ENCODE measurements around the gene RNF103.

Gene RNF103

DNA sequence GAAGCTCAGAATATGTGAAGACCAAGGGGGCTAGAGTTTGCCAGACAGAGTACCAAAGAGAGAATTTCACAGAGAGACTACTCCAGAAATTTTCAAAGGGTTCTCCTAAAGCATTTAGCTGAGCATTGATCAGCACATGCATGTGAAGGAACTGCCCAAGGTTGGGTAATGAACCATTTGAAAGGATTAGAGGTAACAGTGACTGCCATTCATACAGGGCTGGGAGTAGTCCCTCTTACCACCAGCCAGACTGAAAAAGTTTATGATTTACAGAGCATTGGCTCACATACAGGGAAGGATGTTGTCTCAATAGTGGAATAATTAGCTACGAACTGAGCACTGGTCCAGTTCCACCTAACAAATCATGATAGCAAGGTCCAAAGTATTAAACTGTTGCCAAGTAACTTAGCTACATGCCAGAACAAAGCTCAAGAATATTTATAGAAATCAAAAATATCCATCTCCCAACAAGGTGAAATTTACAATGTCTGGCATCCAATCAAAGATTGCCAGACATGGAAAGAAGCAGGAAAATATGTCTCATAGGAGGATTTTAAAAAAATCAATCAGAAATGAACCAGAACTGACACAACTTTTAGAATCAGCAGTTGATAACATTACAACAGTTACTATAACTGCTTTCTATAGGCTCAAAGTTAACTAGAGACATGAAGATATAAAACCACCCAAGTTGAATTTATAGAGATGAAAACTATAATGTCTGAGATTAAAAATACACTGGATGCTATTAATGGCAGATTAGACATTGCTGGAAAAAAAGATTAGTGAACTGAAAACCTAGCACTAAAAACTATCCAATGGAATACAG lies 25.7 kb upstream of the RNF103 start:
- Histone ChIP-seq H3K4me3 (no peak overlapping the region), H3K27ac (no peak overlapping the region)
- TF ChIP-seq, protein P1, sequence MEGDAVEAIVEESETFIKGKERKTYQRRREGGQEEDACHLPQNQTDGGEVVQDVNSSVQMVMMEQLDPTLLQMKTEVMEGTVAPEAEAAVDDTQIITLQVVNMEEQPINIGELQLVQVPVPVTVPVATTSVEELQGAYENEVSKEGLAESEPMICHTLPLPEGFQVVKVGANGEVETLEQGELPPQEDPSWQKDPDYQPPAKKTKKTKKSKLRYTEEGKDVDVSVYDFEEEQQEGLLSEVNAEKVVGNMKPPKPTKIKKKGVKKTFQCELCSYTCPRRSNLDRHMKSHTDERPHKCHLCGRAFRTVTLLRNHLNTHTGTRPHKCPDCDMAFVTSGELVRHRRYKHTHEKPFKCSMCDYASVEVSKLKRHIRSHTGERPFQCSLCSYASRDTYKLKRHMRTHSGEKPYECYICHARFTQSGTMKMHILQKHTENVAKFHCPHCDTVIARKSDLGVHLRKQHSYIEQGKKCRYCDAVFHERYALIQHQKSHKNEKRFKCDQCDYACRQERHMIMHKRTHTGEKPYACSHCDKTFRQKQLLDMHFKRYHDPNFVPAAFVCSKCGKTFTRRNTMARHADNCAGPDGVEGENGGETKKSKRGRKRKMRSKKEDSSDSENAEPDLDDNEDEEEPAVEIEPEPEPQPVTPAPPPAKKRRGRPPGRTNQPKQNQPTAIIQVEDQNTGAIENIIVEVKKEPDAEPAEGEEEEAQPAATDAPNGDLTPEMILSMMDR (IDR thresholded peaks at IDR 0.05), result no peak
- DNase-seq (ENCODE audit: low spot score), result no peak

DNA sequence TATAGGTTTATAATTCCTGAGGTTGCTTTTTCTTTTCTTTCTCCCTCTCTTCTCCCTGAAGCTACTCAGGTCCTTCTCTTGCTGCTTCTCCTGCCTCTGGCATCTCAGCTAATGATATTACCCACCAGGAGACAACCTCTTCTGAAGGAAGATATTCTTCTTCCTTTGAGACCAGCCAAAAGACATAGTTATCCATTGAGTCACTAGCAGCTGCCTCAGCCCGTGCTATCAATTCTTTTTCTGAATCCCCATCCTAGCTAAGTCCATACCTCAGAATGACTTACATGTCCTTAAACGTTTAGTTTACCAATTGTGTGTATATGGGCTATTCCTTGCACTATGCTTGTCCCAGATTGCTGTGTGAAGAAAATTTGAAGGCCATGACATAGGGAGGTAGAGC lies 25.0 kb upstream of the RNF103 start:
- no peak overlapping the region for H3K27ac ChIP-seq
- no peak for DNase-seq (ENCODE audit: low spot score)
- H3K4me3 ChIP-seq, result no peak overlapping the region
- TF ChIP-seq, protein P1 (IDR thresholded peaks at IDR 0.05), result no peak

DNA sequence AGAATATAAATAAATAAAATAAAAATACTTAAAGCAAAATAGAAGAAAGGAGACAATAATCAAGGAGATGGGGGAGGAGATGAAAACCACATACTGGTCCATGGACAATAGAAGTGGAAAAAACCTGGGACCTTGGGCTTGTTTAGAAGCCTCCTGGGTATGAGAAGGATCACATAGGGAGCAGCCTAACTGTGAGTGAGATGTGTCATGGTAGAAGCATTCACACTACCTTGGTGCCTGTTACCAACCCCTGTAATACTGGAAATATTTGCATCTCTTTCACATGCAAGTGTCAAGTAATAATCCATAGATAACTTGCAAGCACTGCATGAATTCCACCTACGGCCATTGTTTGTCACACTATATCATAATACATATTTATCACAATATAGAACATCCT lies 23.2 kb upstream of the RNF103 start:
- no peak overlapping the region for H3K4me3 ChIP-seq
- TF ChIP-seq, protein P1 (IDR thresholded peaks at IDR 0.05), result no peak
- no peak overlapping the region for H3K27ac ChIP-seq

DNA sequence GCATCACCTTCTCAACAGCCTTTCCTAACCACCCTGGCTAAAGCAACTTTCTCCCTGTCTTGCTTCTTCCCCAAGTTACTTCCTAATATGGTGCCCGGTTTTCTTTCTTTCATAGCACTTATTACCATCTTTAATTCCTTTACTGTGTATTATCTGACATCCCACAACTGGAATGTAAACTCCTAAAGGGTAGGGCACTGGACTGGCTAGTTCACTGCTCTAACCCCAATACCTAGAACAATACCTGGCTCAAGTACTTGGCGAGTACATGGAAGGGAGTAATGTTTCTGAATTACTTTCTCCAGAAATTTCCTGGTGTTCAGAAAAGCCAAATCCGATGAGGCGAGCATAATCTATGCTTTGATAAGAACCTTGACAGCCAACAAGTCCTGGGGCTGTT lies 22.7 kb upstream of the RNF103 start:
- TF ChIP-seq, protein P1 (IDR thresholded peaks at IDR 0.05), result no peak
- Histone ChIP-seq H3K4me3 (no peak overlapping the region), H3K27ac (no peak overlapping the region)
- no peak for DNase-seq (ENCODE audit: low spot score)

More for the DNA sequence above, 23.2 kb upstream of the RNF103 start:
- DNase-seq (ENCODE audit: low spot score), result no peak

DNA sequence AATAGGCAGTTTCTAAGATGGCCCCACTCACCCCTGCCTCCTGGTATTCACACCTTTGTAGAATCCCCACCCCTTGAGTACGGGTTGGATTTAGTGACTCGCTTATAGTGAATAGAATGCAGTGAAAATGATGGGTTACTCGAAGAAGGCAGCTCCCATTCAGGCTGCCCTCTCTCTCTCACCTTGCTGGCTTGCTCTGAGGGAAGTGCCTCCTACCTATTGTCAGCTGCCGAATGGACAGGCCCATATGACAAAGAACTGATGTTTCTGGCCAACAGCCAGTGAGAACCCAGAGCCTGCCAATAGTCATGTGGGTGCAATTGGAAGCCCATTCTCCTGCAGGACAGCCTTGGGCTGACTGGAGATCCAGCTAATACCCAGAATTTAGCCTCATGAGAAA lies 22.1 kb upstream of the RNF103 start:
- TF ChIP-seq, protein P1 (IDR thresholded peaks at IDR 0.05), result no peak
- no peak for DNase-seq (ENCODE audit: low spot score)
- Histone ChIP-seq H3K27ac (no peak overlapping the region), H3K4me3 (no peak overlapping the region)

DNA sequence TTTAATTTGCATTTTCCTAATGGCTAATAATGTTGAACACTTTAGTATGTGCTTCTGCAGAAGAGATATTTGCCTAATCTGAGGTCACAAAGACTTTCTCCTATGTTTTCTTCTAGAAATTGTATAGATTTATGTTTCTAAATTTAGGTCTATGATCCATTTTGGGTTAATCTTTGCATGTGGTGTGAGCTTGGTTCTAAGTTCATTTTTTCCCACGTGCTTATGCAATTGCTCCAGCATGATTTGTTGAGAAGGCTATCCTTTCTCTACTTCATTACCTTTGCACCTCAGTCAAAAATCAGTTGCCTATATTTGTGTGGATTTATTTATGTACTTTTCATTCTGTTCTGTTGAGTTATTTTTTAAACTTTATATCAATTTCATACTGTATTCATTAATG lies 15.0 kb upstream of the RNF103 start:
- TF ChIP-seq, protein P1 (IDR thresholded peaks at IDR 0.05), result no peak
- no peak for DNase-seq (ENCODE audit: low spot score)
- H3K4me3 ChIP-seq, result no peak overlapping the region

DNA sequence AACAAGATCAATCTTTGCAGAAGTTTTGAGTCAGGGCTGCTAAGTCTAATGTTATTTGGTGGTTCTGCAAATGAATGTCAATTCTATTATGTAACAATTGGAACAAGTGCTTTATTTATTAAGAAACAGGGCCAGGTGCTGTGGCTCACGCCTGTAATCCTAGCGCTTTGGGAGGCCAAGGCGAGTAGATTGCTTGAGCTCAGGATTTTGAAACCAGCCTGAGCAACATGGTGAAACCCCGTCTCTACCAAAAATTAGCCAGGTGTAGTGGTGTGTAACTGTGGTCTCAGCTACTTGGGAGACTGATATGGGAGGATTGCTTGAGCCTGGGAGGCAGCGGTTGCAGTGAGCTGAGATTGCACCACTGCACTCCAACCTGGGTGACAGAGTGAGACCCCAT lies 13.2 kb upstream of the RNF103 start:
- TF ChIP-seq, protein P1 (IDR thresholded peaks at IDR 0.05), result no peak
- Histone ChIP-seq H3K4me3 (no peak overlapping the region), H3K27ac (no peak overlapping the region)
- no peak for DNase-seq (ENCODE audit: low spot score)

More for the DNA sequence above, 15.0 kb upstream of the RNF103 start:
- no peak overlapping the region for H3K27ac ChIP-seq
